ENCODE data around the gene HSD17B10. TPM values are rescaled to one million over a fixed set of nuclear protein-coding genes. Genes with fewer than 3 reads are reported as not detected.
A peak's percentile ranks its signal among the peaks of the same experiment; 100 is the strongest.

The HSD17B10 gene
- total RNA-seq, result 54.5 TPM
- polyA plus RNA-seq, result 100 to 1,000 TPM; 133 to 155 (median 147) TPM

GRCh38 chrX:53433651-53434639, at the start of gene HSD17B10:
Gene HSD17B10 (minus strand): TSS chrX:53434370. CDS start chrX:53434345, 25 bp downstream.
- no peaks in the 10 kb centered on the region for H3K9me3 Mint-ChIP-seq
- H3K4me3 Mint-ChIP-seq, result peak within 1 kb of the TSS; percentile 88 to 96 (median 94)
- H3K36me3 ChIP-seq (ENCODE audit: control insufficient read depth, insufficient read depth, low read length), result peaks cover 15% of the 10 kb centered on the region
- H3K27me3 ChIP-seq (ENCODE audit: control insufficient read depth, insufficient read depth, low read length), result no peaks in the 10 kb centered on the region
- H3K27ac Mint-ChIP-seq, result peak within 1 kb of the TSS; percentile 80 to 98 (median 94)
- peak within 1 kb of the TSS; percentile 74 for H3K27ac ChIP-seq (ENCODE audit: insufficient read depth, low read length, poor library complexity, severe bottlenecking)
- H3K9me3 ChIP-seq (ENCODE audit: control insufficient read depth in 2 of 2, low read length in 2 of 2), result no peaks in the 10 kb centered on the region
- peak; percentile 82 to 91 (median 83) for DNase-seq
- H3K4me1 ChIP-seq (ENCODE audit: control insufficient read depth, insufficient read depth, low read length, poor library complexity, severe bottlenecking), result peaks cover 12% of the 10 kb centered on the region
- peak within 1 kb of the TSS; percentile 84 for H3K4me3 ChIP-seq (ENCODE audit: low read depth, low read length)
- peaks cover 5 to 31% (median 19%) of the 10 kb centered on the region in 4 donors for H3K4me1 Mint-ChIP-seq
- H3K27me3 Mint-ChIP-seq, result no peaks in the 10 kb centered on the region
- peaks cover 9% of the 10 kb centered on the region for H3K36me3 Mint-ChIP-seq
- peak; percentile 97 to 98 for ATAC-seq (ENCODE audit: low read depth in 2 of 2)

GRCh38 chrX:53483416-53483815, 49.2 kb upstream of the HSD17B10 start:
- H3K27ac Mint-ChIP-seq, result no peak overlapping the region
- H3K4me3 ChIP-seq (ENCODE audit: low read depth, low read length), result no peak overlapping the region
- no peak overlapping the region for H3K27ac ChIP-seq (ENCODE audit: insufficient read depth, low read length, poor library complexity, severe bottlenecking)
- no peaks in the 10 kb centered on the region for H3K9me3 Mint-ChIP-seq
- ATAC-seq (ENCODE audit: low read depth in 2 of 2) (no peak), DNase-seq (no peak)
- H3K36me3 ChIP-seq (ENCODE audit: control insufficient read depth, insufficient read depth, low read length), result no peaks in the 10 kb centered on the region
- peaks cover 0 to 4% (median 0%) of the 10 kb centered on the region in 4 donors for H3K4me1 Mint-ChIP-seq
- H3K36me3 Mint-ChIP-seq, result no peaks in the 10 kb centered on the region
- no peak overlapping the region for H3K4me3 Mint-ChIP-seq
- H3K27me3 ChIP-seq (ENCODE audit: control insufficient read depth, insufficient read depth, low read length), result no peaks in the 10 kb centered on the region
- H3K9me3 ChIP-seq (ENCODE audit: control insufficient read depth in 2 of 2, low read length in 2 of 2), result no peaks in the 10 kb centered on the region
- no peaks in the 10 kb centered on the region for H3K4me1 ChIP-seq (ENCODE audit: control insufficient read depth, insufficient read depth, low read length, poor library complexity, severe bottlenecking)
- H3K27me3 Mint-ChIP-seq, result peaks cover 11% of the 10 kb centered on the region

GRCh38 chrX:53481816-53482465, 47.8 kb upstream of the HSD17B10 start:
- no peaks in the 10 kb centered on the region for H3K4me1 ChIP-seq (ENCODE audit: control insufficient read depth, insufficient read depth, low read length, poor library complexity, severe bottlenecking)
- H3K4me3 ChIP-seq (ENCODE audit: low read depth, low read length), result no peak overlapping the region
- peaks cover 0 to 4% (median 0%) of the 10 kb centered on the region in 4 donors for H3K4me1 Mint-ChIP-seq
- H3K9me3 Mint-ChIP-seq, result no peaks in the 10 kb centered on the region
- no peak overlapping the region for H3K27ac ChIP-seq (ENCODE audit: insufficient read depth, low read length, poor library complexity, severe bottlenecking)
- H3K36me3 Mint-ChIP-seq, result no peaks in the 10 kb centered on the region
- no peak overlapping the region for H3K27ac Mint-ChIP-seq
- H3K36me3 ChIP-seq (ENCODE audit: control insufficient read depth, insufficient read depth, low read length), result no peaks in the 10 kb centered on the region
- H3K27me3 ChIP-seq (ENCODE audit: control insufficient read depth, insufficient read depth, low read length), result no peaks in the 10 kb centered on the region
- ATAC-seq (ENCODE audit: low read depth in 2 of 2), result peak in 1 of 2 donors; percentile 37
- peaks cover 11% of the 10 kb centered on the region for H3K27me3 Mint-ChIP-seq
- no peak overlapping the region for H3K4me3 Mint-ChIP-seq
- no peaks in the 10 kb centered on the region for H3K9me3 ChIP-seq (ENCODE audit: control insufficient read depth in 2 of 2, low read length in 2 of 2)
- peak; percentile 7 to 71 (median 40) for DNase-seq

GRCh38 chrX:53481093-53481492, 46.9 kb upstream of the HSD17B10 start:
- H3K27me3 ChIP-seq (ENCODE audit: control insufficient read depth, insufficient read depth, low read length), result no peaks in the 10 kb centered on the region
- H3K4me1 ChIP-seq (ENCODE audit: control insufficient read depth, insufficient read depth, low read length, poor library complexity, severe bottlenecking), result no peaks in the 10 kb centered on the region
- ATAC-seq (ENCODE audit: low read depth in 2 of 2) (no peak), DNase-seq (peak in 1 of 3 donors; percentile 12)
- Mint-ChIP-seq H3K36me3 (no peaks in the 10 kb centered on the region), H3K27me3 (peaks cover 11% of the 10 kb centered on the region), H3K27ac (no peak overlapping the region), H3K9me3 (no peaks in the 10 kb centered on the region), H3K4me3 (no peak overlapping the region), H3K4me1 (peaks cover 0 to 4% (median 0%) of the 10 kb centered on the region in 4 donors)
- H3K4me3 ChIP-seq (ENCODE audit: low read depth, low read length), result no peak overlapping the region
- no peak overlapping the region for H3K27ac ChIP-seq (ENCODE audit: insufficient read depth, low read length, poor library complexity, severe bottlenecking)
- H3K9me3 ChIP-seq (ENCODE audit: control insufficient read depth in 2 of 2, low read length in 2 of 2), result no peaks in the 10 kb centered on the region
- no peaks in the 10 kb centered on the region for H3K36me3 ChIP-seq (ENCODE audit: control insufficient read depth, insufficient read depth, low read length)

- Mint-ChIP-seq H3K27ac (no peak overlapping the region), H3K9me3 (peaks cover 0 to 2% (median 0%) of the 10 kb centered on the region in 7 donors), H3K4me3 (no peak overlapping the region), H3K4me1 (peaks cover 0 to 4% (median 0%) of the 10 kb centered on the region in 4 donors), H3K36me3 (no peaks in the 10 kb centered on the region), H3K27me3 (peaks cover 11% of the 10 kb centered on the region)
- no peak overlapping the region for H3K27ac ChIP-seq (ENCODE audit: insufficient read depth, low read length, poor library complexity, severe bottlenecking)
- H3K4me3 ChIP-seq (ENCODE audit: low read depth, low read length), result no peak overlapping the region
- no peak for ATAC-seq (ENCODE audit: low read depth in 2 of 2)
- no peaks in the 10 kb centered on the region for H3K4me1 ChIP-seq (ENCODE audit: control insufficient read depth, insufficient read depth, low read length, poor library complexity, severe bottlenecking)
- DNase-seq, result peak in 1 of 3 donors; percentile 9
- H3K27me3 ChIP-seq (ENCODE audit: control insufficient read depth, insufficient read depth, low read length), result no peaks in the 10 kb centered on the region
- no peaks in the 10 kb centered on the region for H3K36me3 ChIP-seq (ENCODE audit: control insufficient read depth, insufficient read depth, low read length)
- H3K9me3 ChIP-seq (ENCODE audit: control insufficient read depth in 2 of 2, low read length in 2 of 2), result no peaks in the 10 kb centered on the region
These were observed 45.1 kb upstream of the HSD17B10 start for GRCh38 chrX:53479301-53479700.

- peaks cover 0 to 3% (median 0%) of the 10 kb centered on the region in 7 donors for H3K9me3 Mint-ChIP-seq
- no peaks in the 10 kb centered on the region for H3K4me1 Mint-ChIP-seq
- H3K36me3 Mint-ChIP-seq, result no peaks in the 10 kb centered on the region
- no peak overlapping the region for H3K27ac ChIP-seq (ENCODE audit: insufficient read depth, low read length, poor library complexity, severe bottlenecking)
- H3K27me3 Mint-ChIP-seq, result peaks cover 3% of the 10 kb centered on the region
- H3K36me3 ChIP-seq (ENCODE audit: control insufficient read depth, insufficient read depth, low read length), result no peaks in the 10 kb centered on the region
- no peak overlapping the region for H3K27ac Mint-ChIP-seq
- no peaks in the 10 kb centered on the region for H3K27me3 ChIP-seq (ENCODE audit: control insufficient read depth, insufficient read depth, low read length)
- no peak overlapping the region for H3K4me3 ChIP-seq (ENCODE audit: low read depth, low read length)
- H3K4me1 ChIP-seq (ENCODE audit: control insufficient read depth, insufficient read depth, low read length, poor library complexity, severe bottlenecking), result no peaks in the 10 kb centered on the region
- no peak overlapping the region for H3K4me3 Mint-ChIP-seq
- DNase-seq (no peak), ATAC-seq (ENCODE audit: low read depth in 2 of 2) (no peak)
- no peaks in the 10 kb centered on the region for H3K9me3 ChIP-seq (ENCODE audit: control insufficient read depth in 2 of 2, low read length in 2 of 2)
These were observed 42.2 kb upstream of the HSD17B10 start for GRCh38 chrX:53476371-53476770.

GRCh38 chrX:53474707-53475106, 40.5 kb upstream of the HSD17B10 start:
- no peak overlapping the region for H3K27ac ChIP-seq (ENCODE audit: insufficient read depth, low read length, poor library complexity, severe bottlenecking)
- no peaks in the 10 kb centered on the region for H3K27me3 ChIP-seq (ENCODE audit: control insufficient read depth, insufficient read depth, low read length)
- no peak overlapping the region for H3K4me3 Mint-ChIP-seq
- H3K4me1 Mint-ChIP-seq, result no peaks in the 10 kb centered on the region
- no peak overlapping the region for H3K27ac Mint-ChIP-seq
- ATAC-seq (ENCODE audit: low read depth in 2 of 2) (no peak), DNase-seq (no peak)
- H3K4me1 ChIP-seq (ENCODE audit: control insufficient read depth, insufficient read depth, low read length, poor library complexity, severe bottlenecking), result no peaks in the 10 kb centered on the region
- no peaks in the 10 kb centered on the region for H3K9me3 ChIP-seq (ENCODE audit: control insufficient read depth in 2 of 2, low read length in 2 of 2)
- H3K36me3 ChIP-seq (ENCODE audit: control insufficient read depth, insufficient read depth, low read length), result no peaks in the 10 kb centered on the region
- H3K9me3 Mint-ChIP-seq, result peaks cover 0 to 3% (median 0%) of the 10 kb centered on the region in 7 donors
- no peaks in the 10 kb centered on the region for H3K27me3 Mint-ChIP-seq
- H3K4me3 ChIP-seq (ENCODE audit: low read depth, low read length), result no peak overlapping the region
- H3K36me3 Mint-ChIP-seq, result no peaks in the 10 kb centered on the region
